ENCODE data around the gene UBR4.

The UBR4 gene

DNA sequence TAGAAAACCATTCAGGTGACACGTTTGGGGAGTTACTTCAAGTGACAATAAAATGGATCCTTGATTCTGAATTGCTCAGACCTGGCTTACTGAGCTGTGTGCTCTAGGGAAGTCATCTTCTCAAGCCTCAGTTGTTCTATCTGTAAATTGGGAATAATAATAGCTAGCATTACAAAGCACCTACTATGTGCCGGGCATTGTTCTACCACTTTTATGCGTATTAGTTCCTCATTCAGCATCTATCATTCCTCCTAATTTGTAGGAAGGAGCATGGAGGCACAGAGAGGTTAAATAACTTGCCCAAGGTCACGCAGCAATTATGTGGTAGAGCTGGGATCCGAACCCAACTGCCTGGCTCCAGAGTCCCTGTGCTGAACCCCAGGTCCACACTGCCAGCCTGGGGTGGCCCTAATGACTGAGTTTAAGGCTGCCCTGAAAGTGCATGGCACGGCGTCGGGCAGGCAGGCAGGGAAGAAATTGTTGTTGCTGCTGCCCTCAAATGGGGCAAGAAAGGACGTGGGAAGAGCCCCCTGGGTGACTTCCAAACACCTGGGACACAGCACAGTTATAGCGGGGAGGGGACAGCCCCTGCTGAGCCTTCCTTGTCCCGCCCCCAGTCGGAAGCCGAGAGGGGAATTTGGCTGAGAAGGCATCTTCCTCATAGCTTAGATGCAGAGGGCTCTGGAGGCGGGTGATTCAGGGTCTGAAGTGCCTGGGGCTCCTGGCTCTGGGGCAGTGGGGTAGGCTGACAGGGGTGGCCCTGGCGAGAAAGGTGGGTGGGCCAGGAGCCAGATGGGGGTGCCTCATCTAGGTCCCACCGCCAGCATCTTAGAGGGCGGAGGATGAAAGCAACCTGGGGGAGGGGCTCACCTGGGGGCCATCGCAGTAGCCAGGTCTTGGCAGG is 167.1 kb downstream of the UBR4 start:
- no peak overlapping the region for H3K4ac ChIP-seq (ENCODE audit: low read length)
- no peaks in the 10 kb centered on the region for H3K36me3 ChIP-seq (replicated peaks in 1 of 2; ENCODE audit: control insufficient read depth in 2 of 2, insufficient read depth in 2 of 2, low read length in 2 of 2)
- no peak overlapping the region for H2BK120ac ChIP-seq (ENCODE audit: low read depth, low read length)
- no peak overlapping the region for H4K91ac ChIP-seq (ENCODE audit: low read depth, low read length, poor library complexity)
- H2BK5ac ChIP-seq (ENCODE audit: low read length): no peak overlapping the region
- no peak overlapping the region for H3K4me2 ChIP-seq (ENCODE audit: insufficient read depth, low read length, poor library complexity, severe bottlenecking)
- no peak overlapping the region for H3K9ac ChIP-seq (ENCODE audit: low read depth, low read length, poor library complexity)
- no peak overlapping the region for H3K23ac ChIP-seq (ENCODE audit: low read depth, low read length, poor library complexity)
- H2BK15ac ChIP-seq (ENCODE audit: low read length): no peak overlapping the region
- no peak overlapping the region for H4K8ac ChIP-seq (ENCODE audit: low read depth, low read length)
- H3K27ac ChIP-seq (replicated peaks; ENCODE audit: low read length): no peak overlapping the region
- peaks cover 4 to 5% of the 10 kb centered on the region in 2 donors for H3K4me1 ChIP-seq (ENCODE audit: control insufficient read depth in 2 of 2, insufficient read depth in 1 of 2, low read depth in 1 of 2, low read length in 2 of 2)
- no peak overlapping the region for H2AFZ ChIP-seq (ENCODE audit: low read length)
- no peak overlapping the region for H2BK12ac ChIP-seq (ENCODE audit: low read length)
- no peak overlapping the region for H3K4me3 ChIP-seq (ENCODE audit: low read length in 2 of 2)
- H3K18ac ChIP-seq (ENCODE audit: low read length): no peak overlapping the region
- no peak for DNase-seq (ENCODE audit: low spot score)
- no peak overlapping the region for H3K14ac ChIP-seq (ENCODE audit: low read length)
- no peaks in the 10 kb centered on the region for H3K79me1 ChIP-seq (ENCODE audit: low read depth, low read length)
- no CpG with 5 or more reads among the region's 18 CpGs for WGBS, 2 donors (ENCODE audit: extremely low coverage in 2 of 2, insufficient read length in 2 of 2, insufficient replicate concordance in 1 of 2)
- H3K9me3 ChIP-seq (replicated peaks in 1 of 2; ENCODE audit: control insufficient read depth in 2 of 2, insufficient read depth in 1 of 2, low read depth in 1 of 2, low read length in 2 of 2): no peaks in the 10 kb centered on the region
- H2AK5ac ChIP-seq (ENCODE audit: low read depth, low read length): no peak overlapping the region
- peaks cover 0 to 21% (median 0%) of the 10 kb centered on the region in 3 experiments for H3K27me3 ChIP-seq (ENCODE audit: control insufficient read depth in 3 of 3, insufficient read depth in 3 of 3, low read depth in 1 of 3, low read length in 3 of 3)

DNA sequence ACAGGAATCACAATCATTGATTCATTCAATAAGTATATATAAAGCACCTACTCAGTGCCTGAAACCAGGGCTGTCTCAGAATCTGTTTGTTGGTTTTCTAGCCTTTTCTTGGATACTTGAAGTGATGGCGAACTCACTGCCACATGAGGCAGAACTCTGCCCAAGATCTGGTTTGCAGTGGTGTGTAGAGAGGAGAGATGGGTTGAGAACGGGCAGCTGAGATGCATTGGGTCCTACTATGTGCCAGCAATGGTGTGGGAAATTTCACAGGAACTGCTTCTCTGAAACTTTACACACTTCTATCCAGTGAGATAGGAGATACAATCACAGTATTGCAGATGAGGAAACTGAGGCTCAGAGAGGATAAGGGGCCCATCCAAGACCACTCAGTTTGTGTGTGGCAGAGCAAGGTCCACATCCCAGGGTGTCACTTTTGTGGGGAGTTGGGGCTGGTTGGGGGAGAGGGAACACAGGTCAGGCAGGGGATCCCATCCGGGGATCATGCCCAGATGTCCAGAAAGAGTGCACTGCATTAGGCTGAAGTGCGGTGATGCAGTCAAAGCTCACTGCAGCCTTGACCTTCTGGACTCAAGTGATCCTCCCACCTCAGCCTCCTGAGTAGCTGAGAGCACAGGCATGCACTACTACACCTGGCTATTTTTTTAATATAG is 169.9 kb downstream of the UBR4 start:
- no peak overlapping the region for H2BK120ac ChIP-seq (ENCODE audit: low read depth, low read length)
- WGBS, 2 donors (ENCODE audit: extremely low coverage in 2 of 2, insufficient read length in 2 of 2, insufficient replicate concordance in 1 of 2): no CpG with 5 or more reads among the region's 4 CpGs
- peaks cover 0 to 42% (median 0%) of the 10 kb centered on the region in 3 experiments for H3K27me3 ChIP-seq (ENCODE audit: control insufficient read depth in 3 of 3, insufficient read depth in 3 of 3, low read depth in 1 of 3, low read length in 3 of 3)
- no peak overlapping the region for H4K91ac ChIP-seq (ENCODE audit: low read depth, low read length, poor library complexity)
- no peak overlapping the region for H3K4me3 ChIP-seq (ENCODE audit: low read length in 2 of 2)
- H2AK5ac ChIP-seq (ENCODE audit: low read depth, low read length): no peak overlapping the region
- no peak overlapping the region for H2AFZ ChIP-seq (ENCODE audit: low read length)
- H3K9me3 ChIP-seq (replicated peaks in 1 of 2; ENCODE audit: control insufficient read depth in 2 of 2, insufficient read depth in 1 of 2, low read depth in 1 of 2, low read length in 2 of 2): no peaks in the 10 kb centered on the region
- no peak overlapping the region for H3K27ac ChIP-seq (replicated peaks; ENCODE audit: low read length)
- H3K4me1 ChIP-seq (ENCODE audit: control insufficient read depth in 2 of 2, insufficient read depth in 1 of 2, low read depth in 1 of 2, low read length in 2 of 2): peaks cover 0 to 7% of the 10 kb centered on the region in 2 donors
- H2BK12ac ChIP-seq (ENCODE audit: low read length): no peak overlapping the region
- no peak overlapping the region for H3K9ac ChIP-seq (ENCODE audit: low read depth, low read length, poor library complexity)
- no peaks in the 10 kb centered on the region for H3K79me1 ChIP-seq (ENCODE audit: low read depth, low read length)
- H2BK5ac ChIP-seq (ENCODE audit: low read length): no peak overlapping the region
- no peaks in the 10 kb centered on the region for H3K36me3 ChIP-seq (replicated peaks in 1 of 2; ENCODE audit: control insufficient read depth in 2 of 2, insufficient read depth in 2 of 2, low read length in 2 of 2)
- no peak overlapping the region for H3K4me2 ChIP-seq (ENCODE audit: insufficient read depth, low read length, poor library complexity, severe bottlenecking)
- no peak overlapping the region for H3K18ac ChIP-seq (ENCODE audit: low read length)
- no peak overlapping the region for H4K8ac ChIP-seq (ENCODE audit: low read depth, low read length)
- DNase-seq (ENCODE audit: low spot score): no peak
- no peak overlapping the region for H3K4ac ChIP-seq (ENCODE audit: low read length)
- H3K14ac ChIP-seq (ENCODE audit: low read length): no peak overlapping the region
- H2BK15ac ChIP-seq (ENCODE audit: low read length): no peak overlapping the region
- no peak overlapping the region for H3K23ac ChIP-seq (ENCODE audit: low read depth, low read length, poor library complexity)

DNA sequence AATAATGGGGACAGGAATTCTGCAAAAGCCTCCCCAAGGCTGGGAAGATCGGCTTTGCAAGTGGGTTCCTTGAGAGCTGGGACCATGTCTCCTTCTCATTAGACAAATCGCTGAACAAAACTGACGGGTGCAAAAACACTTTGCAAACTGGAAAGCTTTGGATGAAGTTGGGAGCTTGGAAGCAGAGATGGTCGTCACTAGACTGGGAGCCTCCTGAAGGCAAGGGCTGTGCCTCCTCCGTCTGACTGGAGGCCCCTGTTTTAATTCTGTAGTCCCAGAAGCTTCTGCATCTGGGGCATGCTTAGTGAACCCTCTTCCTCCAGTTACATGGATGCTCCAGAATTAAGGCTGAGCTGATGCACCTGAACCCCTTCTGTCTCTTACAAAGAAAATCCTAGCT is 171.3 kb downstream of the UBR4 start:
- peak overlapping the region; percentile 65 for H3K18ac ChIP-seq (ENCODE audit: low read length)
- H3K27ac ChIP-seq (replicated peaks; ENCODE audit: low read length): no peak overlapping the region
- no peak overlapping the region for H3K4me3 ChIP-seq (ENCODE audit: low read length in 2 of 2)
- H2BK5ac ChIP-seq (ENCODE audit: low read length): no peak overlapping the region
- H2BK12ac ChIP-seq (ENCODE audit: low read length): peak overlapping the region; percentile 30
- peaks cover 0 to 49% (median 0%) of the 10 kb centered on the region in 3 experiments for H3K27me3 ChIP-seq (ENCODE audit: control insufficient read depth in 3 of 3, insufficient read depth in 3 of 3, low read depth in 1 of 3, low read length in 3 of 3)
- no peak overlapping the region for H3K14ac ChIP-seq (ENCODE audit: low read length)
- no peak overlapping the region for H4K8ac ChIP-seq (ENCODE audit: low read depth, low read length)
- H2BK120ac ChIP-seq (ENCODE audit: low read depth, low read length): no peak overlapping the region
- no peaks in the 10 kb centered on the region for H3K36me3 ChIP-seq (replicated peaks in 1 of 2; ENCODE audit: control insufficient read depth in 2 of 2, insufficient read depth in 2 of 2, low read length in 2 of 2)
- no peaks in the 10 kb centered on the region for H3K9me3 ChIP-seq (replicated peaks in 1 of 2; ENCODE audit: control insufficient read depth in 2 of 2, insufficient read depth in 1 of 2, low read depth in 1 of 2, low read length in 2 of 2)
- no peak for DNase-seq (ENCODE audit: low spot score)
- no peak overlapping the region for H2AFZ ChIP-seq (ENCODE audit: low read length)
- no peak overlapping the region for H4K91ac ChIP-seq (ENCODE audit: low read depth, low read length, poor library complexity)
- no peak overlapping the region for H2BK15ac ChIP-seq (ENCODE audit: low read length)
- H3K9ac ChIP-seq (ENCODE audit: low read depth, low read length, poor library complexity): no peak overlapping the region
- peaks cover 0 to 7% of the 10 kb centered on the region in 2 donors for H3K4me1 ChIP-seq (ENCODE audit: control insufficient read depth in 2 of 2, insufficient read depth in 1 of 2, low read depth in 1 of 2, low read length in 2 of 2)
- H3K23ac ChIP-seq (ENCODE audit: low read depth, low read length, poor library complexity): no peak overlapping the region
- H3K79me1 ChIP-seq (ENCODE audit: low read depth, low read length): no peaks in the 10 kb centered on the region
- no peak overlapping the region for H3K4ac ChIP-seq (ENCODE audit: low read length)
- no peak overlapping the region for H3K4me2 ChIP-seq (ENCODE audit: insufficient read depth, low read length, poor library complexity, severe bottlenecking)
- H2AK5ac ChIP-seq (ENCODE audit: low read depth, low read length): no peak overlapping the region
- WGBS, 2 donors (ENCODE audit: extremely low coverage in 2 of 2, insufficient read length in 2 of 2, insufficient replicate concordance in 1 of 2): no CpG with 5 or more reads among the region's 5 CpGs

DNA sequence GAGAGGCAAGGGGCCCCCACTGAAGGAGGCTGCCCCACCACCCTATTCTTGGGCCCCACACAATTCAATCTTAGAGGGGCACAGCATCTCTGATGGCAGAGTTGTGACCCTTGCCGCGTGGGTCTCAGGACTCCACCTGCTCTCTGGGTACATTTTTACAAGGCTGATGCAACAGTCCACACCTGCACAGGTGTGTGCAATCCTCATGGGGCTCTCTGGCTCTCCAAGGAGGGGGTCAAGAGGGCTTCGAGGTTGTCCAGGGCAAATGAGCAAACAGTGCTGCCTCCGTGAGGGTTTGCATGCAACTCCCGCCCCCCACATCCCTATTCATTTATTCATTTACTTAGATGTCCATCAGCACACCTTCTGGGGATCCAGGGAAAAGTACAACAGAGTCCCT is 172.0 kb downstream of the UBR4 start:
- Histone ChIP-seq H3K23ac (ENCODE audit: low read depth, low read length, poor library complexity) (peak overlapping the region; percentile 25), H3K9me3 (replicated peaks in 1 of 2; ENCODE audit: control insufficient read depth in 2 of 2, insufficient read depth in 1 of 2, low read depth in 1 of 2, low read length in 2 of 2) (no peaks in the 10 kb centered on the region), H2BK120ac (ENCODE audit: low read depth, low read length) (no peak overlapping the region), H3K27ac (replicated peaks; ENCODE audit: low read length) (no peak overlapping the region), H2BK12ac (ENCODE audit: low read length) (no peak overlapping the region), H3K4me3 (ENCODE audit: low read length in 2 of 2) (no peak overlapping the region), H3K4me2 (ENCODE audit: insufficient read depth, low read length, poor library complexity, severe bottlenecking) (no peak overlapping the region), H2BK5ac (ENCODE audit: low read length) (no peak overlapping the region), H3K36me3 (replicated peaks in 1 of 2; ENCODE audit: control insufficient read depth in 2 of 2, insufficient read depth in 2 of 2, low read length in 2 of 2) (no peaks in the 10 kb centered on the region), H2AK5ac (ENCODE audit: low read depth, low read length) (no peak overlapping the region), H3K9ac (ENCODE audit: low read depth, low read length, poor library complexity) (no peak overlapping the region), H4K8ac (ENCODE audit: low read depth, low read length) (no peak overlapping the region), H2AFZ (ENCODE audit: low read length) (no peak overlapping the region), H3K27me3 (ENCODE audit: control insufficient read depth in 3 of 3, insufficient read depth in 3 of 3, low read depth in 1 of 3, low read length in 3 of 3) (peaks cover 0 to 49% (median 0%) of the 10 kb centered on the region in 3 experiments), H3K4ac (ENCODE audit: low read length) (no peak overlapping the region), H3K18ac (ENCODE audit: low read length) (no peak overlapping the region), H3K79me1 (ENCODE audit: low read depth, low read length) (no peaks in the 10 kb centered on the region), H4K91ac (ENCODE audit: low read depth, low read length, poor library complexity) (no peak overlapping the region), H3K14ac (ENCODE audit: low read length) (no peak overlapping the region), H3K4me1 (ENCODE audit: control insufficient read depth in 2 of 2, insufficient read depth in 1 of 2, low read depth in 1 of 2, low read length in 2 of 2) (peaks cover 0 to 5% of the 10 kb centered on the region in 2 donors), H2BK15ac (ENCODE audit: low read length) (no peak overlapping the region)
- no CpG with 5 or more reads among the region's 5 CpGs for WGBS, 2 donors (ENCODE audit: extremely low coverage in 2 of 2, insufficient read length in 2 of 2, insufficient replicate concordance in 1 of 2)
- DNase-seq (ENCODE audit: low spot score): no peak

All from neuronal stem cell (in vitro differentiated cells).